ENCODE measurements around the gene RUFY4. TPM values are rescaled to one million over a fixed set of nuclear protein-coding genes. Genes with fewer than 3 reads are reported as not detected.

Gene RUFY4
- total RNA-seq, 2 donors from 2014 or later, result 0.77 TPM; not detected in 1

DNA sequence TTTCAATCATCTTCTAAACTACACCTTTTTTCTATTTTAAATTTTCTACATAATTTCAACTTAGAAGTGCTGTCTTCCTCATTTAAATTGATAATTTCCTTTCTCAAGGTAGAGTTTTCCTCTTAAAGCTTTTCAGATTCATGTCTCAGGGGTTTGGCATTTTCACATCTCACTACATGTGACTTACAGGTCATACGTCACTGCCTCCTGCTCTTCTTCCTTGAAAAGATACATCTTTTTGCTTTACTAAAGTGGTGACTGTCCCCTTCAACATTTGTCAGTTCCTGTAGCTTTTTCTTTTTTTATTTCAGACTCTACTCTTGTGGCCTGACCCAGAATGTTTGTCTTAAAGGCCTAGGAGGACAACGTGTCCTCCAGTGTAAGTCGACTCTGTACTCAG, 17.1 kb upstream of the RUFY4 start:
- H3K9me3 ChIP-seq (ENCODE audit: control insufficient read depth, low read length, poor library complexity, severe bottlenecking), result no peaks in the 10 kb centered on the region
- ATAC-seq (no peak), DNase-seq (no peak)
- Mint-ChIP-seq H3K4me1 (no peaks in the 10 kb centered on the region), H3K4me3 (no peak overlapping the region), H3K27me3 (peaks cover 23% of the 10 kb centered on the region), H3K27ac (no peak overlapping the region), H3K36me3 (ENCODE audit: low read depth) (no peaks in the 10 kb centered on the region)

GRCh38 chr2:218059289-218059688, 9.8 kb upstream of the RUFY4 start:
- ATAC-seq (no peak), DNase-seq (no peak)
- no peak overlapping the region for H3K27ac Mint-ChIP-seq
- peaks cover 2% of the 10 kb centered on the region for H3K36me3 Mint-ChIP-seq (ENCODE audit: low read depth)
- H3K4me3 Mint-ChIP-seq, result no peak overlapping the region
- no peaks in the 10 kb centered on the region for H3K9me3 ChIP-seq (ENCODE audit: control insufficient read depth, low read length, poor library complexity, severe bottlenecking)
- H3K4me1 Mint-ChIP-seq, result no peaks in the 10 kb centered on the region
- peaks cover 68% of the 10 kb centered on the region for H3K27me3 Mint-ChIP-seq

- no peaks in the 10 kb centered on the region for H3K9me3 ChIP-seq (ENCODE audit: control insufficient read depth, low read length, poor library complexity, severe bottlenecking)
- H3K27me3 Mint-ChIP-seq, result peaks cover 73% of the 10 kb centered on the region
- no peaks in the 10 kb centered on the region for H3K4me1 Mint-ChIP-seq
- ATAC-seq (no peak), DNase-seq (no peak)
- H3K4me3 Mint-ChIP-seq, result no peak overlapping the region
- no peak overlapping the region for H3K27ac Mint-ChIP-seq
- H3K36me3 Mint-ChIP-seq (ENCODE audit: low read depth), result peaks cover 2% of the 10 kb centered on the region
Measured at GRCh38 chr2:218060118-218060517, 8.9 kb upstream of the RUFY4 start.

DNA sequence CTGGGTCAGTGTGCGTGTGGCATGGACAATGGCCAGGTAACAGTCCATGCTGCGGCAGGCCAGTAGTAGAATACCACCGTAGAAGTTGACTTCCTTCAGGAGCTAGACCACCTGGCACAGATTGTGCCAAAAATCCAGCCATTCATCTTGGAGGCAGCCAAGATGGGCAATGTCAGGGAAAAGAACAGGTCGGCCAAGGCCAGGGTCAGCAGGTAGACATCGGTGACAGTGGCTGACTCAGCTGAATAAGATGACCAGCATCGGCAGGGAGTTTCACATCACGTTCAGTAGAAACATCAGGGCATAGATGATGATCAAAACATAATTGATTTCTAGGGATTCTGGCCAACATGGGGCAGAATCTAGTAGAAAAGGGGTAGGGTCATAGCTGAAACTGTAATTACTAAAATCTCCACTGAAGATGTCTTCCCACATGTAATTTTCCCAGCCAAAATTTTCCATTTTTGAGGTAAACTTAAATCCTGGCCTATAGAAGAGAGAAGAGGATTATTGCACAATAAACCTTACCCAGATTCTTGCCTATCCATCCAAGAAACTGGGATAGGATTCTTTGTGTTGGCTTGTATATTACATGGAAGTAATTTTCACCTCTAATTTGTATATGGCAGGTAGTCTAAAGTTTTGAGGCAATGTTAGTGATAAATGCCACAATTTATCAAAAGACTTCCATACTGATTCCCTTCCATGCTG, 7.9 kb upstream of the RUFY4 start:
- Mint-ChIP-seq H3K4me3 (no peak overlapping the region), H3K27me3 (peaks cover 70% of the 10 kb centered on the region), H3K27ac (no peak overlapping the region), H3K36me3 (ENCODE audit: low read depth) (peaks cover 2% of the 10 kb centered on the region), H3K4me1 (no peaks in the 10 kb centered on the region)
- no peaks in the 10 kb centered on the region for H3K9me3 ChIP-seq (ENCODE audit: control insufficient read depth, low read length, poor library complexity, severe bottlenecking)
- no peak for ATAC-seq
- no peak for DNase-seq

DNA sequence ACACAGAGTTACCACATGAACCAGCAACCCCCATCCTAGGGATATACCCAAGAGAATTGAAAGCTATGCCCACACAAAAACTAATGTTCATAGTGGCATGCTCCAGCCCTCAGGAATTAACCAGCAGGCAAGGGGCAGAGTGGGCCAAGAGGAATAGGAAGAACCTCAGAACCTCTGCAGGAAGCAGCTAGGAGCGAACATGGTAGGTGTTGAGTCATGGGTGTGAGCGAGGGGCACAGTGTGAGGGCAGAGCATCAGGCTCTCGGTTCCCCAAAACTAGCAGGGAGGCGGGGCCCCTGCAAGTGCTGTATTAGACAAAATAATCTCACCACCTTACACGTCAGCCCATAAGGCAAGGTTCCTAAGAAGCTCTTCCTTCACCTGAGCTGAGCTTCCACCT, 5.6 kb upstream of the RUFY4 start:
- H3K27me3 Mint-ChIP-seq, result peaks cover 68% of the 10 kb centered on the region

GRCh38 chr2:218063896-218064295, 5.2 kb upstream of the RUFY4 start:
- ATAC-seq, result no peak
- DNase-seq, result no peak
- Mint-ChIP-seq H3K4me3 (no peak overlapping the region), H3K27ac (no peak overlapping the region), H3K36me3 (ENCODE audit: low read depth) (peaks cover 2% of the 10 kb centered on the region), H3K4me1 (peaks cover 6% of the 10 kb centered on the region), H3K27me3 (peaks cover 67% of the 10 kb centered on the region)
- H3K9me3 ChIP-seq (ENCODE audit: control insufficient read depth, low read length, poor library complexity, severe bottlenecking), result no peaks in the 10 kb centered on the region

More for the DNA sequence above, 5.6 kb upstream of the RUFY4 start:
- Mint-ChIP-seq H3K4me1 (peaks cover 3% of the 10 kb centered on the region), H3K36me3 (ENCODE audit: low read depth) (peaks cover 2% of the 10 kb centered on the region), H3K27ac (no peak overlapping the region), H3K4me3 (no peak overlapping the region)
- no peaks in the 10 kb centered on the region for H3K9me3 ChIP-seq (ENCODE audit: control insufficient read depth, low read length, poor library complexity, severe bottlenecking)
- peak; percentile 54 for ATAC-seq
- DNase-seq, result no peak

DNA sequence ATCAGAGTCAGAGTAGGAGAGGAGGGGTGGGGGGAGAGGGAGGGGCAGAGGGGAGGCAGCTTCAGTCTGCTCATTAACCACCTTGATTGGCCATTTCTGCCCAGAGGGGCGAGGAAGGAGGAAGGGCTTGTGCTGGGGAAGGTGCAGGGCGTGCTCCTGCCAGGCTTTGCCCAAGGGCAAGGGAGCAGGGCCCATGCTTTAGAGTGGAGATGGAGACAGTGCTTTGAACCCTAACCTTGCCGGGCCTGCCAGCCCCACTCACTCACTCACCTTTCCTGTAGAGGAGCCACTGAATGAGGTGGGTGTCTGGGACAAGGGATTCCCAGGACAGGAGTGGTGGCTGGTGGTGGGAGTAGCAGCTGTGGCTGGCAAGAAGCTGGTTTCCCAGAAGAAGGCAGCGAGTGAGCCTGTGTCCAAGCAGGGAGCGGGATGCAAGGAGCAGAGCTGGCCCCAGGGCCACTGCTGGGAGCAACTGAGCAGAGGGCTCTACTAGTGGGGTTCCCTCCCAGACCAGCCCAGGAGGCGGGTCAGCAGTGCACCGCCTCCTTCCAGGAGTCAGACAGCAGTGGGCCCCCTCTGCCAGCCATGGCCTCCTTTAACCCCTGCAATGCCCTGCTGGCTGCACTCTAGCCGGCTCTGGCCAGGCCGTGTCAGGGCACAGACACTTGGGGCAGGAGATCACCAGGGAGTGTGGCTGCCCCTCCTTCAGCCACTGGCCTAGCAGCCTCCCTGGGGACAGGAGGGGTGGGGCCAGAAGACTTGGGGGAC, 3.6 kb upstream of the RUFY4 start:
- ATAC-seq, result no peak
- H3K4me1 Mint-ChIP-seq, result peaks cover 11% of the 10 kb centered on the region
- peaks cover 52% of the 10 kb centered on the region for H3K27me3 Mint-ChIP-seq
- no peaks in the 10 kb centered on the region for H3K9me3 ChIP-seq (ENCODE audit: control insufficient read depth, low read length, poor library complexity, severe bottlenecking)
- no peak overlapping the region for H3K4me3 Mint-ChIP-seq
- no peaks in the 10 kb centered on the region for H3K36me3 Mint-ChIP-seq (ENCODE audit: low read depth)
- DNase-seq, result no peak
- no peak overlapping the region for H3K27ac Mint-ChIP-seq

- Mint-ChIP-seq H3K27me3 (peaks cover 48% of the 10 kb centered on the region), H3K36me3 (ENCODE audit: low read depth) (peaks cover 5% of the 10 kb centered on the region), H3K27ac (no peak overlapping the region), H3K4me3 (no peak overlapping the region), H3K4me1 (peaks cover 11% of the 10 kb centered on the region)
- no peak for DNase-seq
- ATAC-seq, result no peak
- H3K9me3 ChIP-seq (ENCODE audit: control insufficient read depth, low read length, poor library complexity, severe bottlenecking), result no peaks in the 10 kb centered on the region
Measured at GRCh38 chr2:218066926-218067515, 2.0 kb upstream of the RUFY4 start.

DNA sequence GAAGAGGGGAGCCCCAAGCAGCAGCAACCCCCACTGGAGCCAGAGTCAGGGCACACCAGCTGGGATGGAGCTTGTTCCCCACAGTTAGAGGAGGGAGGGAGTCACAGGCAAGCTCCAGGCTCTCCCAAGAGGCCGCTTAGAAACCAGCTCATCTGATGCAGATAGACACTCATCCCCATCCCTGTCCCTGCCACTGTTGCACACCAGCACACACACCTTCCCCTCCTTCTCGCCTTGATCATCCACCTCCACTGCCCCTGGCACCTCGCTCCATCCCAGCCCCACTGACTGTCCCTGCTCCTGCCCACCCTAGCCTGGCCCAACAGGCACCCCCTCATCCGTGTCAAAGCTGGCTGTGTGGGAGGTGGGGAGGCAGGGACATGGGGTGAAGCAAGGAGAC, 1.5 kb upstream of the RUFY4 start:
- peaks cover 11% of the 10 kb centered on the region for H3K4me1 Mint-ChIP-seq
- H3K9me3 ChIP-seq (ENCODE audit: control insufficient read depth, low read length, poor library complexity, severe bottlenecking), result no peaks in the 10 kb centered on the region
- H3K4me3 Mint-ChIP-seq, result no peak overlapping the region
- no peak for DNase-seq
- H3K27ac Mint-ChIP-seq, result no peak overlapping the region
- ATAC-seq, result no peak
- peaks cover 48% of the 10 kb centered on the region for H3K27me3 Mint-ChIP-seq
- H3K36me3 Mint-ChIP-seq (ENCODE audit: low read depth), result peaks cover 5% of the 10 kb centered on the region

- H3K9me3 ChIP-seq (ENCODE audit: control insufficient read depth, low read length, poor library complexity, severe bottlenecking), result no peaks in the 10 kb centered on the region
- peak overlapping the region; percentile 27 for H3K27ac Mint-ChIP-seq
- peaks cover 52% of the 10 kb centered on the region for H3K27me3 Mint-ChIP-seq
- peak overlapping the region; percentile 63 for H3K4me3 Mint-ChIP-seq
- DNase-seq (no peak), ATAC-seq (no peak)
- H3K36me3 Mint-ChIP-seq (ENCODE audit: low read depth), result peaks cover 5% of the 10 kb centered on the region
- H3K4me1 Mint-ChIP-seq, result peaks cover 13% of the 10 kb centered on the region
Measured at GRCh38 chr2:218069606-218070300, 700 bp downstream of the RUFY4 start.

DNA sequence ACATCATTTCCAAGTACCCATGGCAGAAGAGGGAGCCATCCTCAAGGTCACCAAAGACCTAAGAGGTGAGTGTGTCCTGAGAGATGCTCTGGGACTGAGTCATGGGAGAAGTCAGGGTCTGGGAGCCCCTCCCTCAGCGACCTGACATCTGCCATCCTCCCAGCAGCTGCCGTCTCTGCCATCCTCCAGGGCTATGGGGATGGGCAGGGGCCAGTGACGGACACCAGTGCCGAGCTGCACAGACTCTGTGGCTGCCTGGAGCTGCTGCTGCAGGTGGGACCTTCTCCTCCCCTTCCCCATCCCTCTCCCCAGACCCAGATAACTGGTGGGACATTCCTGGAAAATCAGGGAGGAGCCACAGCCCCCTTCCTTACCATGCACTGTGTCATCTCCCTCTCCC, 1.5 kb downstream of the RUFY4 start:
- peaks cover 5% of the 10 kb centered on the region for H3K36me3 Mint-ChIP-seq (ENCODE audit: low read depth)
- H3K4me3 Mint-ChIP-seq, result no peak overlapping the region
- DNase-seq (no peak), ATAC-seq (no peak)
- H3K27ac Mint-ChIP-seq, result peak overlapping the region; percentile 27
- peaks cover 13% of the 10 kb centered on the region for H3K4me1 Mint-ChIP-seq
- H3K27me3 Mint-ChIP-seq, result peaks cover 53% of the 10 kb centered on the region
- H3K9me3 ChIP-seq (ENCODE audit: control insufficient read depth, low read length, poor library complexity, severe bottlenecking), result no peaks in the 10 kb centered on the region

DNA sequence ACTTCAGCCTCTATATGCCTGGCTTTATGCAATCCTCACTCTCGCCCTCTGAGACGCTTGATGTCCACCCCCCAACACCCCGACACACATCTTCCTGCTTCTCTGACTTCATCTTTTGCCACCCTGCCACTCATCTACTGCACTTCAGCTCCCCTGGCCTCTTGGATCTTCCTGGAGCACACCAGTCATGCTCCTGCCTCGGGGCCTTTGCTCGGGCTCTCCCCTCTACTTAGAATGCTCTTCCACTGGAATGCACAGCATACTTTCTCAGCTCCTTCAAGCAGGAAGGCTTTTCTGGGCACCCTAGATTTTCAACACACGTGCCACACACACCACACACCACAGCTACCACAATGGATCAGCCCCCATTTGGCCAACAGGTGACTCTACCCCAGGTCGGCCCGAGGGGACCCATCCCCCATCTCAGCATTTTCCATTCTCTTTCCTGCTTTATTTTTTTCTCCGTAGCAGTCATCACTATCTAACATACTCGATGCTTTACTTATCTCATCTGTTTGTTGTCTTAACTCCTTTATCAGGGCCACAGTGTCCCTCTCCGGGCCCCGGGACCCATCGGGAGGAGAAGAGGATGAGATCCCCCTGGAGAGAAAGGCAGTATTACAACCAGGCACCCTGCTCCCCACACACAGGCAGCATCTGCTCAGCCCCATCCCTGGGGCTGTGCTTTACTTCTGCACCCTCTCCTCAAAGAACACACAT, 2.3 kb downstream of the RUFY4 start:
- DNase-seq (no peak), ATAC-seq (no peak)
- no peak overlapping the region for H3K4me3 Mint-ChIP-seq
- no peaks in the 10 kb centered on the region for H3K9me3 ChIP-seq (ENCODE audit: control insufficient read depth, low read length, poor library complexity, severe bottlenecking)
- peaks cover 13% of the 10 kb centered on the region for H3K4me1 Mint-ChIP-seq
- peaks cover 5% of the 10 kb centered on the region for H3K36me3 Mint-ChIP-seq (ENCODE audit: low read depth)
- peaks cover 53% of the 10 kb centered on the region for H3K27me3 Mint-ChIP-seq
- no peak overlapping the region for H3K27ac Mint-ChIP-seq
